Vagina (tissue), 2 donors: Measurements from ENCODE around the gene PPP2R3A.

ENCODE experiments used
- CTCF ChIP-seq, 3 experiments: fragments of 450-650 bp in 2 of 3; fragments of 200-600 bp in 1 of 3; sonication (generic) in 1 of 3; IDR thresholded peaks; one replicate each; pipeline ENCODE4 v1.5.1; 2017 to 2019; ENCODE audit warnings: antibody characterized with exemption in 3 of 3, mild to moderate bottlenecking in 2 of 3, moderate library complexity in 2 of 3
- POLR2A ChIP-seq, 2 donors: fragments of 450-650 bp; IDR thresholded peaks; one replicate each; pipeline ENCODE4 v1.6.1; 2017; ENCODE audit warnings: antibody characterized with exemption in 2 of 2, mild to moderate bottlenecking in 2 of 2, moderate library complexity in 2 of 2
- POLR2AphosphoS5 ChIP-seq, 2 donors: sonication (generic); formaldehyde crosslinking; IDR thresholded peaks; one replicate each; pipeline ENCODE4 v1.9.0; 2017; ENCODE audit warnings: antibody characterized with exemption in 2 of 2, mild to moderate bottlenecking in 2 of 2, low read depth in 1 of 2; ENCODE audit not compliant: insufficient read depth in 1 of 2

GRCh38 chr3:135917927-135918597 is 47.5 kb upstream of the PPP2R3A start:
- no peak for TF ChIP-seq CTCF (IDR thresholded peaks at IDR 0.05)
- TF ChIP-seq POLR2A (IDR thresholded peaks at IDR 0.05) = no peak
- TF ChIP-seq POLR2AphosphoS5 (IDR thresholded peaks at IDR 0.05; ENCODE audit: insufficient read depth in 1 of 2, low read depth in 1 of 2) = no peak
